Parathyroid adenoma (tissue), 2 donors: Measurements from ENCODE around the gene KLHL3.

Experiments
- H2AFZ ChIP-seq: fragments of 300-600 bp; sonication (generic); one replicate; pipeline ENCODE4 v1.7.0; 2017; ENCODE audit warnings: antibody characterized with exemption, mild to moderate bottlenecking
- H3K27ac ChIP-seq: fragments of 300-600 bp; sonication (generic); one replicate; pipeline ENCODE4 v1.7.0; 2017
- H3K27me3 ChIP-seq: fragments of 300-600 bp; sonication (generic); one replicate; pipeline ENCODE4 v1.7.0; 2017; ENCODE audit warnings: low read length; ENCODE audit not compliant: control insufficient read depth, insufficient read depth
- H3K36me3 ChIP-seq: fragments of 300-600 bp; sonication (generic); one replicate; pipeline ENCODE4 v1.7.0; 2017; ENCODE audit warnings: low read length; ENCODE audit not compliant: control insufficient read depth, insufficient read depth
- H3K4me1 ChIP-seq: fragments of 300-600 bp; sonication (generic); one replicate; pipeline ENCODE4 v1.7.0; 2017; ENCODE audit warnings: control low read depth
- H3K4me2 ChIP-seq: fragments of 300-600 bp; sonication (generic); one replicate; pipeline ENCODE4 v1.7.0; 2017; ENCODE audit warnings: low read length
- H3K4me3 ChIP-seq: fragments of 300-600 bp; sonication (generic); one replicate; pipeline ENCODE4 v1.7.0; 2017; ENCODE audit warnings: low read depth, low read length
- H3K79me2 ChIP-seq: fragments of 300-600 bp; sonication (generic); one replicate; pipeline ENCODE4 v1.7.0; 2017; ENCODE audit warnings: control low read depth
- H3K9ac ChIP-seq: fragments of 300-600 bp; sonication (generic); one replicate; pipeline ENCODE4 v1.7.0; 2017; ENCODE audit warnings: mild to moderate bottlenecking
- H3K9me3 ChIP-seq: fragments of 300-600 bp; sonication (generic); one replicate; pipeline ENCODE4 v1.7.0; 2017; ENCODE audit warnings: low read length; ENCODE audit not compliant: control insufficient read depth
- TF ChIP-seq, protein P1 (sequence below): fragments of 300-600 bp; sonication (generic); IDR thresholded peaks from one replicate; pipeline ENCODE4 v1.7.0; 2017; ENCODE audit warnings: antibody characterized with exemption, mild to moderate bottlenecking
- donor health status: primary hyperparathyroidism.

KLHL3 gene

DNA sequence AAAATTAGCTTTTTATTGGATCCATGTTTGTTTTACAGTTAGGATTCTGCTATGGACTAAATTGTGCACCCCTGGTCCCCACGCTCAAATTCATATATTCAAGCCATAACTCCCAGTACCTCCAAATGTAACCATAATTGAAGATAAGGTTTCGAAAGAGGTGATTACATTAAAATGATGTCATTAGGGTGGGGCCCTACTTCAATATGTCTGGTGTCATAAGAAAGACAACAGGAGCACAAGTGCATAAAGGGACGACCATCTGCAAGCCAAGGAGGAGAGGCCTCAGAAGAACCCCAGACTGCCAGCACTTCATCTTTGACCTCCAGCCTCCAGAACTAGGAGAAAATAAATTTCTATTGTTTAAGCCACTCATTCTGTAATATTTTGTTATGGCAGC lies 25.7 kb upstream of the KLHL3 start:
- Histone ChIP-seq H3K9me3 (no peaks in the 10 kb centered on the region), H3K27me3 (no peaks in the 10 kb centered on the region), H3K4me1 (no peaks in the 10 kb centered on the region), H3K4me3 (no peak overlapping the region), H3K79me2 (no peaks in the 10 kb centered on the region), H3K4me2 (no peak overlapping the region), H2AFZ (no peak overlapping the region), H3K36me3 (no peaks in the 10 kb centered on the region), H3K9ac (no peak overlapping the region), H3K27ac (no peak overlapping the region)
- TF ChIP-seq, protein P1, sequence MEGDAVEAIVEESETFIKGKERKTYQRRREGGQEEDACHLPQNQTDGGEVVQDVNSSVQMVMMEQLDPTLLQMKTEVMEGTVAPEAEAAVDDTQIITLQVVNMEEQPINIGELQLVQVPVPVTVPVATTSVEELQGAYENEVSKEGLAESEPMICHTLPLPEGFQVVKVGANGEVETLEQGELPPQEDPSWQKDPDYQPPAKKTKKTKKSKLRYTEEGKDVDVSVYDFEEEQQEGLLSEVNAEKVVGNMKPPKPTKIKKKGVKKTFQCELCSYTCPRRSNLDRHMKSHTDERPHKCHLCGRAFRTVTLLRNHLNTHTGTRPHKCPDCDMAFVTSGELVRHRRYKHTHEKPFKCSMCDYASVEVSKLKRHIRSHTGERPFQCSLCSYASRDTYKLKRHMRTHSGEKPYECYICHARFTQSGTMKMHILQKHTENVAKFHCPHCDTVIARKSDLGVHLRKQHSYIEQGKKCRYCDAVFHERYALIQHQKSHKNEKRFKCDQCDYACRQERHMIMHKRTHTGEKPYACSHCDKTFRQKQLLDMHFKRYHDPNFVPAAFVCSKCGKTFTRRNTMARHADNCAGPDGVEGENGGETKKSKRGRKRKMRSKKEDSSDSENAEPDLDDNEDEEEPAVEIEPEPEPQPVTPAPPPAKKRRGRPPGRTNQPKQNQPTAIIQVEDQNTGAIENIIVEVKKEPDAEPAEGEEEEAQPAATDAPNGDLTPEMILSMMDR: no peak

DNA sequence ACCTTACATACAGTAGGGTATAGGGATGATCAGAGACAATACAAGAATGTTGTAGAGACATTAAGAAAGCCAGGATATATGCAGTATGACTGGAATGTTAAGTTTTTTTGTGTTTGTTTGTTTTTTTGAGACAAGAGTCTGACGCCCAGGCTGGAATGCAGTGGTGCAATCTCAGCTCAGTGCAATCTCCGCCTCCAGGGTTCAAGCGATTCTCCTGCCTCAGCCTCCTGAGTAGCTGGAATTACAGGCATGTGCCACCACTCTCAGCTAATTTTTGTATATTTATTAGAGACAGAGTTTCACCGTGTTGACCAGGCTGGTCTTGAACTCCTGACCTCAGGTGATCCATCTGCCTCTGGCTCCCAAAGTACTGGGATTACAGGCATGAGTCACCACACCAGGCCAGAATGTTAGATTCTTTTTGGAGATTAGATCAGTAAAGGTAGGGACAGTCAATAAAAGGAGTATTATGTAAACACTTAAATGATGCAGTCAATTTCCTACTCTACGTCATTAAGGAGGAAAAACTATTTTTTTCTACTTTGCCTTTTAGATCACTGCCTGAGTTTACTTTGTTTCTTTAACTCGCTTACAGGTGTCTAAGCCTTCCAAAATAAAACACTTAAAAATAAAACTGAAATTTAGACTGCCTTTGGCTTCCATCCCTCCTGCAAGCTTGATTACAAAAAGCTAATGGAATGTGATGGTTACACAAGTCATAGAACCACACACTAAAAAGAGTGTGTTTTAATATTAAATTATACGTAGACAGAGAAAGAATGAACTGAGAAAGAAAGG lies 25.0 kb upstream of the KLHL3 start:
- Histone ChIP-seq H3K36me3 (no peaks in the 10 kb centered on the region), H3K27me3 (no peaks in the 10 kb centered on the region), H3K9me3 (no peaks in the 10 kb centered on the region), H3K4me2 (no peak overlapping the region), H3K27ac (no peak overlapping the region), H3K4me1 (no peaks in the 10 kb centered on the region), H3K9ac (no peak overlapping the region), H3K79me2 (no peaks in the 10 kb centered on the region), H3K4me3 (no peak overlapping the region), H2AFZ (no peak overlapping the region)
- TF ChIP-seq, protein P1: no peak

DNA sequence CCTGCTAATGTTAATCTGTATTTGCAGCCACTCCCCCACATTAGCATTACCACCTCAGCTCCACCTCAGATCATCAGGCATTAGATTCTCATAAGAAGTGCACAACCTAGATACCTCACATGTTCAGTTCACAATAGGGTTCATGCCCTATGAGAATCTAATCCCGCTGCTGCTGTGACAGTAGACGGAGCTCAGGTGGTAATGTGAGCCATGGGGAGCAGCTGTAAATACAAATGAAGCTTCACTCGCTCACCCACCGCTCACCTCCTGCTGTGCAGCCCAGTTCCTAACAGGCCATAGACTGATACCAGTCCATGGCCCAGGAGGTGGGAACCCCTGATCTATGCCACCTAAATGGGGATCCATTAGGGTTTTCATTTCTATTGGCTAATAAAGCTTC lies 24.4 kb upstream of the KLHL3 start:
- Histone ChIP-seq H3K27ac (no peak overlapping the region), H3K4me1 (no peaks in the 10 kb centered on the region), H3K9me3 (no peaks in the 10 kb centered on the region), H2AFZ (no peak overlapping the region), H3K4me2 (no peak overlapping the region), H3K4me3 (no peak overlapping the region), H3K36me3 (no peaks in the 10 kb centered on the region), H3K79me2 (no peaks in the 10 kb centered on the region), H3K27me3 (no peaks in the 10 kb centered on the region), H3K9ac (no peak overlapping the region)
- TF ChIP-seq, protein P1: no peak

DNA sequence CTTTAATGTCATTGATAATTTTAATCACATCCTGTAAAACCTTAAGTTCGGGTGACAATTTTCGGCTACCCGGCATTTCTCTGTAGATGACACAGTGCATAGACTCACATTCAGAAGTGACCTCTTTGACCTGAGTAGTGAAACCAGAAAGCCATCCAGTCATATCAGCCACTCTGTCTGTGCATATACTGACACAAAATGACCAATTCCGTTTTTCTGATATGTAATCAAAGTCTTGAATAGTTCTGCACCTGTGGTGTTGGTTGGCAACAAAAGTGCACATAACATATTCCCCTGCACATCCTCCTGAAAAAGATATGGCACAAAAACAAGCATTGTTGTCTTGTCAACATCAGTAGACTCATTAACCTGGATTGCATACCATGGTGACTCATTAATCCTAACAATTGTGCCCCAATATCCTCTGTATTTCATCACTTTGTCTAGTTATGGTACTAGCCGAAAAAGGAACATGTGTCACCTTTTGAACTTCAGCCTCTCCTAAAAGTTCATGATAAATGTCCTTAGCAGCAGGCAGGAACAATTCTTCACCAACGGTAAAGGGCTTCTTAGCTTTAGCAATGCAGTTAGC lies 22.9 kb upstream of the KLHL3 start:
- Histone ChIP-seq H3K4me2 (no peak overlapping the region), H3K9ac (no peak overlapping the region), H3K27ac (no peak overlapping the region), H2AFZ (no peak overlapping the region), H3K9me3 (no peaks in the 10 kb centered on the region), H3K4me3 (no peak overlapping the region), H3K36me3 (no peaks in the 10 kb centered on the region), H3K4me1 (no peaks in the 10 kb centered on the region), H3K79me2 (peaks cover 2% of the 10 kb centered on the region), H3K27me3 (no peaks in the 10 kb centered on the region)
- TF ChIP-seq, protein P1: no peak
